GM19099 (cell line): ENCODE results near the gene PSD2.

ENCODE experiments used
- POLR2A ChIP-seq: IDR thresholded peaks from 3 replicates; pipeline ENCODE4 v1.6.1; 2011; ENCODE audit warnings: low read depth; ENCODE audit not compliant: insufficient read length; ENCODE audit errors: extremely low read depth

PSD2 gene

DNA sequence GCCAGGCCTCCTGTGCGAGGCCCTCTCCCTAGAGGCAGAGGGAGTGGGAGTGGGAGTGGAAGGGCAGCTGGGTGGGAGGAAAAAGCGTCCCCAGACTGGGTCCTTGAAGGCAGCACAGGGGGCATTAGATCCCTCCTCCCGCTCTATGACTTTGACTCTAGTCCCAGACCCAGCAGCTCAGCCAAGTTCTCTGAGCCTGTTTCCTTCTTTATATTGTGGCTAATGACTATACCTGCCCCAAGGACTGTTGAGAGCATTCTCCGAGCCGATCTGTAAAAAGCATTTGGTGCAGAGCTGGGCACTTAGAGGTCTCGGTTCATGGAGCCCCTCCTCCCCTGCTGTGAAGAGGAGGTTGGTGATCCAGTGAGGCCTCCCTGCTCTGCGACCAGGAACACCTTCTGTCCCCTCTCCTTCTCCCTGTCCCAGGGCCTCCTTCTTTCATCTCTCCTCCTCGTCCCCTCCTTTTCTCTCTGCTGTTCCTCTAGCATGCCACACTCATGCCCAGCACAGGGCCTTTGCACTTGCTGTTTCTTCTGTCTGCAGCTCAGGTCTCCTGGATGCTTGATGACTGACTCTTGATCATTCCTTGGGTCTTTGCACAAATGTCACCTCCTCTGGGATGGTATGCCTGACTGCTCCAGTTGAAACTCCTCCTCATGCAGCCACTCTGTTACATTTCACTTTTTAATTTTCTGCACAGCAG is 23.4 kb upstream of the PSD2 start:
- TF ChIP-seq POLR2A, result no peak

DNA sequence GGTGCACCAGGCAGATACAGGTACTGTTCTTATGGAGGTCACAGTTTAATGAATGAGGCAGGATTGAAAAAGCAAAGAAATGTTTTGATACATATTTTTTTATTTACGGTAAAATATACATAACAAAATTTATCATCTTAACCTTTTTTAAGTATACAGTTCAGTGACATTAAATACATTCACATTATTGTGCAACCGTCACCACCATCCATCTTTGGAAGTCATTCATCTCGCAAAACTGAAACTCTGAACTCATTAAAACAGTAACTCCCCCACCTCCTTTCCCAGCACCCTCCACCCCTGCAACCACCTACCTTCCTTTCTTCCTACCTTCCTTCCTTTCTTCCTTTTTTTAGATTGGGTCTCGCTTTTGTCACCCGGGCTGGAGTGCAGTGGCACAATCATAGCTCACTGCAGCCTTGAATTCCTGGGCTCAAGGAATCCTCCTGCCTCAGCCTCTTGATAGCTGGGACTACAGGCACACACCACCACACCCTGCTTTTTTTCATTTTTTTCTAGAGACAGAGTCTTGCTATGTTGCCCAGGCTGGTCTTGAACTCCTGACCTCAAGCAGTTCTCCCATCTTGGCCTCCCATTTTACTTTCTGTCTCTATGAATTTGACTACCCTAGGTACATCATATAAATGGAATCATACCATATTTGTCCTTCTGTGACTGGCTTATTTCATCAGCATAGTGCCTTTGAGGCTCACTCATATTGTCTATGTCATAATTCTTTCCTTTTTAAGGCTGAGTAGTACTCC is 22.5 kb upstream of the PSD2 start:
- TF ChIP-seq POLR2A, result no peak

DNA sequence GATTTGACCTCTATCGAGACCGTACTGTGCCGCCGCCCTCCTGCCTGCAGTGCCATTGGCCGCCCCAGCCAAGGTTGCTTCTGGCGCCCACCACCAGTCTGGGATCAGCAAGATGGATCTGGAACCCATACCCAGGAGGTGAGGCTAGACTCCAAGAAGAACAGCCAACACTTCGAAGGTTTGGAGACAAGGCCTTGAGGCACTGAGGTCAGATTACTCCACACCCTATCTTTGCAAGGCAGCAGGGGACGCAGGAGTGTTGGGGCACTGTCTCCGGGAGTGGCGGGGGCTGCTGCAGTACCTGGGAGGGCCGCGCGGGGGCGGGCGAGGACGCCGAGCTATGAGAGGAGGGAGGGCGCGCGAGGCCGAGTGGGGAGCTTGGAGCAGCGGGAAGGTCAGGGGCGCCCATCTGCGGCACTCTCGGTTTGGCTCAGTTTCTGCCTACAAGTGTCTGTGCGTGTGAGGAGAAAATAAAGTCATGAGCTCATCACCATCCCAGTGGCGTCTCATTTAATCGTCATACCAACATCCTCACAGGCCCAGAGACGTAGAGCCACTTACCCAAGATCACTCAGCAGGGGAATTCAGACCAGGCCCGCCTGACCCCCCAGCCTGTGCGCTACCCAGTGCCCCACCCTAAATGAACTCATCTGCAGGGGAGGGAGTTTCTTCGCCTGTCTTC is 20.5 kb upstream of the PSD2 start:
- no peak for TF ChIP-seq POLR2A

DNA sequence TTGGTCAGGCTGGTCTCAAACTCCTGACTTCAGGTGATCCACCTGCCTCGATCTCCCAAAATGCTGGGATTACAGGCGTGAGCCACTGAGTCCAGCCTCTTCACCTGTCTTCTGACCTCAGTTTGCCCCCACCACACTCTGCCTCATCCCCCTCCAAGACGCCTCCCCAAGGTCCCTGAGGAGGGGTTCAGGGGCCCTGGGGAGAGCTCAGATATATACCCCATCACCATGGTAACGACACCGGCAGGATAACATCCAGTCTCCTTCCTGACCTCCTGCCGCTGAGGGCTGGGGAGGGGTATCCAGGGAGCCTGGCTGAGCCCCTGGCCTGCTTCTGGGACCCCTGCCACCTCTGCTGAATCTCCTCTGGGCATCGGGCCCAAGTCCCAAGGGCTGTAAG is 19.7 kb upstream of the PSD2 start:
- no peak for TF ChIP-seq POLR2A

DNA sequence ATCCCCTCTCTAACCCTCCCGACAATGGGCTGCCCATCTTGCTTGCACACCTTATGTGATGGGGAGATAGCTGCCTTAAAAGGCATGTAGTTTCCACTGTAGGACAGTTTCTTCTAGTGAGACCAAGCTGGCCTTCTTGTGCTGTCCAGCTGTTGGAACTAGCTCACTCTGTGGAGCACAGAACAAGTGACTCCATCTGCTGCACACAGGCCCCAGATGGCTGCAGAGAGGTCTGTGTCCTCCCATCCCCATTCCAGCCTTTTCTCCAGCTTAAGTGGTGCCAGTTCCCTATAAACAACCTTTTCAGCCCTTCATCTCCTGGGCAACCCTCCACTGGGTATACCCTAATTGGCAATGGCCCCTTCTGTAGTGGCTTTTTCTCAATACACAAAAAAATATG is 18.7 kb upstream of the PSD2 start:
- no peak for TF ChIP-seq POLR2A

DNA sequence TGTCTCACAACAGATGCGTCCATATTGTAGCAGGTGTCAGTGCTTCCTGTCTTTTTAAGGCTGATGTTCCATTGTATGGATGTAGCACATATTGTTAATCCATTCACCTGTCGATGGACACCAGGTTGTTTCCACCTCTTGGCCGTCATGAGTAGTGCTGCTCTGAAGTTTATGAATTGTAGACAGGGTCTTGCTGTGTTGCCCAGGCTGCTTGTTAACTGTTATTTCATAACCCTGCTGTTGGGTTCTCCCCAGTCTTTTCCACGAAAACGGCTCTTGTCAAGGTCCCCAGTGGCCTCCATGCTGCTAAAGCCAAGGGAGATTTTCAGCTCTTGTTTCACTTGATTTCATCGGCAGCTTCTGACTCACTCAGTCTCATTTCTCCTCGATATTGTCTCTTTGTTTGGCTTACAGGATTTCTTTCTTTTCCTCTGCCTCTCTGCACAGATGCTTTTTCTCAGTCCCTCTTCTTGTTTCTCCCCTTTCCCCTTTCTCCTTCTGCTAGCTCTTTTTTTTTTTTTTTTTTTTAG is 12.1 kb upstream of the PSD2 start:
- TF ChIP-seq POLR2A, result no peak

DNA sequence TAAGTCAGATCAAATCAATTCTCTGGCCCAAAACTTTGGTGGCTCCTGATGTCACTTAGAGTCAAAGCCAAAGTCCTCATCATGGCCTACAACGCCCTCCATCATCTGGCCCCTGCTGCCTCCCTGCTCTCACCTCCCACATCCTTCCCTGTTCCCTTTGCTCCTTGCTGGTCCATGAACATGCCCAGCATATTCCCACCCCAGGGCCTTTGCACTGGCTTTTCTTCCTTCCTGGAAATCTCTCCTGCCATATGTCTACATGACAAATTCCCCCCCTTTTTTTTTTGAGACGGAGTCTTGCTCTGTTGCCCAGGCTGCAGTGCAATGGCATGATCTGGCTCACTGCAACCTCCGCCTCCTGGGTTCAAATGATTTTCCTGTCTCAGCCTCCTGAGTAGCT is 11.1 kb upstream of the PSD2 start:
- TF ChIP-seq POLR2A, result no peak

DNA sequence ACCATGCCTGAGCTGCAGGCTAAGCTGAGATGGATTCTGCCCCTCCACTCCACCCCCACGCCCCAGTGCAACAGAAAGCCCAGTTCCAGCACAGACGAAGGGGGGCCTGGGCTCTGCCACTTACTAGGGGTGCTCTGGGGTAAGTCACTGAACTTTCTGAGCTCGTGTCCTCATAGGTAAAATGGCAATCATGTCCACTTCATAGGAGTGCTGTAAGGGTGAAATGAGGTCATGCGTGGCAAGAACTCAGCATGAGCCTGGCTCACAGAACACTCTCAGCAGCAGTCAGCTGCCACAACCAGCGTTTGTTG is 8.4 kb upstream of the PSD2 start:
- TF ChIP-seq POLR2A, result no peak

DNA sequence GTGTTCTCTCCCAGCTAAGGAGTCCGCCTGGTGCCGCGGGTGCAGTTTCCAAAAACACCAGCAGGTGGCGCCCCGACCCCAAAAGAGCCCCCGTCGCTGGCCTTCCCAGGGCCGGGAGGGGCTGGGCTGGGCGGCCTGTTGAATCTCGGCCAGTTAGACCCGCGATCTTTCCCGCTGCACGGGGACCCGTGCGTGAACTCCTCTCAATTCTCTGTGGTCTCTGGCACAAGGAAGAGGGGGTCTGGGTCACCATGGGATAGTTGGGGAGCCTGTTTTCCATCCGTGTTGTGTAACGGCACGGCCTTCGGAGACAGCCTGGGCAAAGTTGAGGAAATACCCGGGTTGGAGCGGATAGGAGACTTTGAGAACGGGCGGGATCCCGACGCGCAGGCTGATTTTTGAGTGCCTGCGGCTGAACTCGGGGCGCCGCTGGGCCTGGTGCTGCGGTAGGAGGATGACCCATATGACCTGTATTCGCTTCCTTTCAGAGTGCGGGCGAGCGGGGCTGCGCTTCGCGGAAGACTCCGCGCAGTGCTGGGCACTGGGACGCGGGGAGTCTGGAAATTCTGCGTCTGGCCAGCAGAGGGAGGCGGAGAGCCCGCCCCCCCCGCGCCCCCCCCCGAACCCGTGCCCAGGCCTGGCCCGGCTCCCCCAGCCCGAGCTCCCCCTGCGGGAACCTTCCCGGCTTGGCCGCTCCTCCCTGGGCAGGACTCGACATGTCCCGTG is 7.9 kb upstream of the PSD2 start:
- TF ChIP-seq POLR2A, result no peak

DNA sequence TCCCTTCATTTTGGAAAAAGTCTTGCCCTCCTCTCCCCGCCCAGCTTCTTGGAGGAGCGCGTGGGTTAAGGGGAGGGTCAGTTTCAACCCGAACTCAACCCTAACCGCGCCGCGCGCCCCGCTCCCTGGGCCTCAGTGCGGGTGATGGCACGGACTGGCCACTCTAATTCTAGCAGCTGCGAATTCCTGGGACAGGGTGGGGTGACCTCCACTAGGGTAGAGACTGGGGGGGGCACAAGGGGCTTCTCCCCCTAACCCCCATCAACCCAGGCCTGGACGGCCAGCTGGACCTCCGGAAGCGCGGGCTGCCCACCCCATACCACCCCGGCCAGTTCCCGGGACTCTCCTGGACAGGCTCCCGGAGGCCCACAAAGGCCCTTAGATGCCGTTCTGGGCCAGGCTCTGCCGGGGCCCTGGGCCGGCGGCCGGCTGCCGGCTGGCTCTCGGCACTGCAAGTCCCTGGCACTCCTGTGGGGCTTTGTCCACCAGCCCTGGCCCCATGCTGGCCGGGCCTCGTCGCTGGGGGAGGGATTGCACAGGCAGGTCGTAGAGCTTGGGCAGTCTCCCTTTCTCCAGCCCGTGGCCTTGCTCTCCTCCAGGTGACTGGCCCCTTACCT is 7.2 kb upstream of the PSD2 start:
- no peak for TF ChIP-seq POLR2A

DNA sequence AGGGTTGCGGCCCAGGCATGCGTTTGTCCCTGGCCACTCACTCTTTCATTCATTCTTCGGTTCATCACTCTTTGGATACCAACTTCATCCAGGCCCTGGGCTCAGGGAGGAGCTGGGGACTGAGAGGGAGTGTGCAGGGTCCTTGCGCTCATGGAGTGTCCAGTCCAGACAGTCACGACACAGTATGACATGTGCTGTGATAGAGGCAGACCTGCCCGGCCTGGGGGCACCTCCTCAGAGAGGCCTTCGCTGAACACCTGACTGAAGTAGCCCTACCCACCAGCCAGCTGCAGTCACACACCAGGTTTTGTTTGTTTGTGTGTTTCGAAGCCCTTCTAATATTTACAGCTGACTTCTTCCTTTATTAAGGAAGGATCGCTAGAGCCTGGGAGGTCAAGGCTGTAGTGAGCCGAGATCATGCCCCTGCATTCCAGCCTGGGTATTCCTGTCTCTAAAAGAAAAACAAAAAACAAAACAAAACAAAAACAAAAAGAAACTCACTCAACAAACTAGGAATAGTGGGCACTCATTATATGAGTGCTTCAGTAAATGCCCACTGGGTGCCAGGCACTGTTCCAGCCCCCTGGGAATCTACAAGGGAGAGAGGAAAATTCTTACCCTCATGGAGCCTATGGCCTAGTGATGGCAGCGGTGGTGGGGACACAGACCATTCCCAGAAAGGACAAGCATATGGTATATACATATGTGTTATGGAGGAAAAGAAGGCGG is 6.3 kb upstream of the PSD2 start:
- no peak for TF ChIP-seq POLR2A

DNA sequence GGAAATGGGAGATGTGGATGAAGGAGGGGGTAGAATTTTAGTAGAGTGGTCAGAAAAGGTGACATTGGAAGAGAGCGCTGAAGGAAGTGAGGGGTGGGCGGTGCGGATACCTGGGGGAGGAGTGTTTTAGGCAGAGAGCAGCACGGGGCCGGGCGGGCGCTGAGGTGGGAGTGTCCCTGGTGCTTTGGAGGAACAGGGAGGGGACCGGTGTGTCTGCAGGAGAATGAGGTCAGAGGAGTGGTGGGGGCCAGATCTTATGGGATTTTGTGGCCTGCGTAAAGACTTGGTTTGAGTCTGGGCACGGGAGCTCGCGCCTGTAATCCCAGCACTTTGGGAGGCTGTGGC is 5.8 kb upstream of the PSD2 start:
- TF ChIP-seq POLR2A, result no peak

DNA sequence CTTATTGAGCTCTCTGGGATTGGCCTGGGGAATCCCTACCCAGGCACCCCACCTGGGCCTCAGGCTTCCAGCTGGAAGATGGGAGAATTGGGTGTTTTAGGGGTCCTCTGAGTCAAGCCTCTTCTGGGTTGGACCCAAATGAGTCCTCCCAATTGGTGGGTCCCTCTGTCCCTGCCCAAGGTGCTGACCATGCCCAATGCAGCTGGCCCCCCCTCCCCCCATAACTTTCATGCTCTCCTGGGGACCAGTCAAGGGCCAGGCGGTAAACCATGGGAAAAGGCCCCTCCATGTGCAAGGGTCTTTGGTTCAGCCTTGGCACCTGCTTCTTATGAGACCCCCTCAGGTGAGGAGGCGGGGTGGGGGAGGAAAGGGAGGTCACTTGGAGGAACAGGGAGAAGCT is 3.4 kb upstream of the PSD2 start:
- no peak for TF ChIP-seq POLR2A
